WTC11 (cell line): ENCODE measurements around the gene NIPAL4. TPM values are rescaled to one million over a fixed set of nuclear protein-coding genes. Genes with fewer than 3 reads are reported as not detected.

Source experiments
- ATAC-seq: fragments of 200-7000 bp; cut with Tn5 transposase; 2 replicates; pipeline ENCODE4 v1.10.0; 2021; ENCODE audit warnings: mild to moderate bottlenecking, moderate library complexity
- CTCF ChIA-PET: fragments of 300-600 bp; sonication (Branson Sonifier 250); formaldehyde crosslinking; loops from one replicate; lab custom pipeline; 2021; ENCODE audit warnings: antibody characterized with exemption; lab: Charles Lee
- POLR2A ChIA-PET: fragments of 350-600 bp; sonication (Branson Sonifier 250); formaldehyde crosslinking; loops from one replicate; lab custom pipeline; 2021; ENCODE audit warnings: antibody characterized with exemption; lab: Charles Lee
- DNase-seq: peaks from one replicate; pipeline ENCODE4 v3.0.0; 2021; ENCODE audit warnings: low spot score
- H3K27ac Mint-ChIP-seq: 2 replicates; pipeline ENCODE4 v1.8.0; 2021; ENCODE audit warnings: mixed read lengths
- H3K27me3 Mint-ChIP-seq: 2 replicates; pipeline ENCODE4 v1.8.0; 2021; ENCODE audit warnings: low read depth, mild to moderate bottlenecking, moderate library complexity, mixed read lengths
- H3K36me3 Mint-ChIP-seq: 2 replicates; pipeline ENCODE4 v1.8.0; 2021; ENCODE audit warnings: mixed read lengths
- H3K4me1 Mint-ChIP-seq: 2 replicates; pipeline ENCODE4 v1.8.0; 2022; ENCODE audit warnings: mixed read lengths
- H3K4me3 Mint-ChIP-seq: 2 replicates; pipeline ENCODE4 v1.8.0; 2021; ENCODE audit warnings: mild to moderate bottlenecking, moderate library complexity, mixed read lengths
- H3K9me3 Mint-ChIP-seq: 2 replicates; pipeline ENCODE4 v1.8.0; 2021; ENCODE audit warnings: mixed read lengths
- ARID4B ChIP-seq: sonication (generic); formaldehyde crosslinking; IDR thresholded peaks from 2 replicates; pipeline ENCODE4 v1.8.0; 2023; ENCODE audit warnings: missing genetic modification reagents, mild to moderate bottlenecking, borderline replicate concordance
- ATF1 ChIP-seq: sonication (generic); formaldehyde crosslinking; IDR thresholded peaks from 2 replicates; pipeline ENCODE4 v1.8.1; 2023; ENCODE audit warnings: mild to moderate bottlenecking, moderate library complexity, missing genetic modification reagents
- ATF6 ChIP-seq: sonication (generic); formaldehyde crosslinking; IDR thresholded peaks from 2 replicates; pipeline ENCODE4 v1.8.1; 2023; ENCODE audit warnings: mild to moderate bottlenecking, missing genetic modification reagents
- CREM ChIP-seq: sonication (generic); formaldehyde crosslinking; IDR thresholded peaks from 2 replicates; pipeline ENCODE4 v1.8.1; 2022; ENCODE audit warnings: mild to moderate bottlenecking, missing genetic modification reagents, moderate library complexity
- E2F4 ChIP-seq: sonication (generic); formaldehyde crosslinking; IDR thresholded peaks from 2 replicates; pipeline ENCODE4 v1.8.1; 2022; ENCODE audit warnings: low read depth, mild to moderate bottlenecking, moderate library complexity, missing genetic modification reagents, borderline replicate concordance
- E2F5 ChIP-seq: sonication (generic); formaldehyde crosslinking; IDR thresholded peaks from 2 replicates; pipeline ENCODE4 v1.8.1; 2022; ENCODE audit warnings: mild to moderate bottlenecking, moderate library complexity, missing genetic modification reagents
- ETV6 ChIP-seq: sonication (generic); formaldehyde crosslinking; IDR thresholded peaks from 2 replicates; pipeline ENCODE4 v1.8.1; 2022; ENCODE audit warnings: mild to moderate bottlenecking, missing genetic modification reagents
- FOXP4 ChIP-seq: sonication (generic); formaldehyde crosslinking; IDR thresholded peaks from 2 replicates; pipeline ENCODE4 v1.8.0; 2022; ENCODE audit warnings: mild to moderate bottlenecking, missing genetic modification reagents
- GTF2I ChIP-seq: fragments of 250-450 bp; sonication (Bioruptor Pico); conservative IDR thresholded peaks from 2 replicates; pipeline ENCODE4 v1.4.0; 2021; ENCODE audit warnings: mild to moderate bottlenecking
- JAZF1 ChIP-seq: fragments of 250-450 bp; sonication (Bioruptor Pico); IDR thresholded peaks from 2 replicates; pipeline ENCODE4 v1.9.0; 2021; ENCODE audit warnings: moderate library complexity, mild to moderate bottlenecking, inconsistent platforms
- JUN ChIP-seq: sonication (generic); formaldehyde crosslinking; IDR thresholded peaks from 2 replicates; pipeline ENCODE4 v1.8.0; 2023; ENCODE audit warnings: mild to moderate bottlenecking, missing genetic modification reagents
- MAX ChIP-seq: sonication (generic); formaldehyde crosslinking; IDR thresholded peaks from 2 replicates; pipeline ENCODE4 v1.8.0; 2022; ENCODE audit warnings: mild to moderate bottlenecking, missing genetic modification reagents
- MYBL2 ChIP-seq: sonication (generic); formaldehyde crosslinking; IDR thresholded peaks from 2 replicates; pipeline ENCODE4 v1.8.1; 2023; ENCODE audit warnings: mild to moderate bottlenecking, moderate library complexity, missing genetic modification reagents
- NFE2L1 ChIP-seq: sonication (generic); formaldehyde crosslinking; IDR thresholded peaks from 2 replicates; pipeline ENCODE4 v1.8.1; 2023; ENCODE audit warnings: missing genetic modification reagents
- NFYB ChIP-seq: sonication (generic); formaldehyde crosslinking; conservative IDR thresholded peaks from 2 replicates; pipeline ENCODE4 v1.8.0; 2022; ENCODE audit warnings: low read depth, missing genetic modification reagents
- PRDM15 ChIP-seq: sonication (generic); formaldehyde crosslinking; IDR thresholded peaks from 2 replicates; pipeline ENCODE4 v1.8.0; 2022; ENCODE audit warnings: missing genetic modification reagents
- SOX15 ChIP-seq: fragments of 250-450 bp; sonication (Bioruptor Pico); IDR thresholded peaks from 2 replicates; pipeline ENCODE4 v1.9.0; 2021; ENCODE audit warnings: mild to moderate bottlenecking
- TCF7 ChIP-seq: sonication (generic); formaldehyde crosslinking; IDR thresholded peaks from 2 replicates; pipeline ENCODE4 v1.8.0; 2022; ENCODE audit warnings: mild to moderate bottlenecking, low read depth, missing genetic modification reagents, moderate library complexity
- ZNF416 ChIP-seq: fragments of 250-450 bp; sonication (Bioruptor Pico); IDR thresholded peaks from 2 replicates; pipeline ENCODE4 v1.9.0; 2021; ENCODE audit warnings: mild to moderate bottlenecking, inconsistent platforms
- ZNF425 ChIP-seq: fragments of 250-450 bp; sonication (Bioruptor Pico); conservative IDR thresholded peaks from 2 replicates; pipeline ENCODE4 v1.9.0; 2021; ENCODE audit warnings: mild to moderate bottlenecking
- total RNA-seq: library from RNA; stranded (reverse); gene quantifications from 3 replicates; pipeline ENCODE4 v1.2.3, GENCODE V29; 2021

The NIPAL4 gene
- total RNA-seq, 1 experiment from 2014 or later: not detected

- H3K9me3 Mint-ChIP-seq: no peaks in the 10 kb centered on the region
- H3K36me3 Mint-ChIP-seq: no peaks in the 10 kb centered on the region
- TF ChIP-seq E2F5 (CRISPR knock-in tag) (no peak), CREM (CRISPR knock-in tag) (no peak), ZNF425 (CRISPR knock-in tag) (no peak), ETV6 (no peak), FOXP4 (CRISPR knock-in tag) (no peak), JUN (CRISPR knock-in tag) (no peak), NFE2L1 (CRISPR knock-in tag) (no peak), ATF6 (CRISPR knock-in tag) (no peak), ATF1 (CRISPR knock-in tag) (no peak), ZNF416 (no peak), ARID4B (no peak), JAZF1 (no peak), SOX15 (CRISPR knock-in tag) (no peak), TCF7 (no peak), MAX (CRISPR knock-in tag) (no peak), PRDM15 (CRISPR knock-in tag) (no peak), MYBL2 (CRISPR knock-in tag) (no peak), E2F4 (CRISPR knock-in tag) (no peak), GTF2I (CRISPR knock-in tag) (no peak), NFYB (no peak)
- H3K27me3 Mint-ChIP-seq: peaks cover 5% of the 10 kb centered on the region
- no peak overlapping the region for H3K27ac Mint-ChIP-seq
- H3K4me3 Mint-ChIP-seq: no peak overlapping the region
- DNase-seq (no peak), ATAC-seq (no peak)
- ChIA-PET CTCF (interaction anchor here (1.4 to 2.0 kb wide), 2 partner anchors 114 to 165 kb away, joined by 3 to 7 read pairs; no protein-coding TSS in a partner anchor), POLR2A (no interaction called here)
- H3K4me1 Mint-ChIP-seq: peaks cover 11% of the 10 kb centered on the region
Observed at GRCh38 chr5:157468293-157468965, 8.4 kb downstream of the NIPAL4 start.
